ENCODE measurements around the gene CCDC43.
A peak's percentile ranks its signal among the peaks of the same experiment; 100 is the strongest.
"Not testable (repeated sequence)": the region's sequence is repeated elsewhere in the genome, so short reads cannot be mapped to it uniquely, and the experiment has no call there.

Gene CCDC43

GRCh38 chr17:44688675-44689476, 700 bp downstream of the CCDC43 start:
- Histone ChIP-seq H3K27ac (ENCODE audit: poor library complexity, severe bottlenecking) (peak overlapping the region; percentile 62), H3K4me1 (ENCODE audit: insufficient read depth, poor library complexity, severe bottlenecking) (peaks cover 5% of the 10 kb centered on the region), H3K4me3 (ENCODE audit: severe bottlenecking) (peak overlapping the region; percentile 55), H3K27me3 (ENCODE audit: insufficient read depth, poor library complexity, severe bottlenecking) (no peaks in the 10 kb centered on the region), H3K36me3 (ENCODE audit: low read depth) (peaks cover 20% of the 10 kb centered on the region), H3K9me3 (ENCODE audit: severe bottlenecking) (no peaks in the 10 kb centered on the region)
- DNase-seq (ENCODE audit: low spot score) (no peak), ATAC-seq (ENCODE audit: low read depth) (peak; percentile 28; the same call in 2 of the 3 replicates)
- TF ChIP-seq, protein P1, sequence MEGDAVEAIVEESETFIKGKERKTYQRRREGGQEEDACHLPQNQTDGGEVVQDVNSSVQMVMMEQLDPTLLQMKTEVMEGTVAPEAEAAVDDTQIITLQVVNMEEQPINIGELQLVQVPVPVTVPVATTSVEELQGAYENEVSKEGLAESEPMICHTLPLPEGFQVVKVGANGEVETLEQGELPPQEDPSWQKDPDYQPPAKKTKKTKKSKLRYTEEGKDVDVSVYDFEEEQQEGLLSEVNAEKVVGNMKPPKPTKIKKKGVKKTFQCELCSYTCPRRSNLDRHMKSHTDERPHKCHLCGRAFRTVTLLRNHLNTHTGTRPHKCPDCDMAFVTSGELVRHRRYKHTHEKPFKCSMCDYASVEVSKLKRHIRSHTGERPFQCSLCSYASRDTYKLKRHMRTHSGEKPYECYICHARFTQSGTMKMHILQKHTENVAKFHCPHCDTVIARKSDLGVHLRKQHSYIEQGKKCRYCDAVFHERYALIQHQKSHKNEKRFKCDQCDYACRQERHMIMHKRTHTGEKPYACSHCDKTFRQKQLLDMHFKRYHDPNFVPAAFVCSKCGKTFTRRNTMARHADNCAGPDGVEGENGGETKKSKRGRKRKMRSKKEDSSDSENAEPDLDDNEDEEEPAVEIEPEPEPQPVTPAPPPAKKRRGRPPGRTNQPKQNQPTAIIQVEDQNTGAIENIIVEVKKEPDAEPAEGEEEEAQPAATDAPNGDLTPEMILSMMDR (IDR thresholded peaks at IDR 0.05; ENCODE audit: poor library complexity, severe bottlenecking), result no peak

GRCh38 chr17:44688200-44688599, 1.4 kb downstream of the CCDC43 start:
- Histone ChIP-seq H3K36me3 (ENCODE audit: low read depth) (peaks cover 27% of the 10 kb centered on the region), H3K4me3 (ENCODE audit: severe bottlenecking) (no peak overlapping the region), H3K9me3 (ENCODE audit: severe bottlenecking) (no peaks in the 10 kb centered on the region), H3K27me3 (ENCODE audit: insufficient read depth, poor library complexity, severe bottlenecking) (no peaks in the 10 kb centered on the region), H3K27ac (ENCODE audit: poor library complexity, severe bottlenecking) (no peak overlapping the region), H3K4me1 (ENCODE audit: insufficient read depth, poor library complexity, severe bottlenecking) (peaks cover 5% of the 10 kb centered on the region)
- no peak for DNase-seq (ENCODE audit: low spot score)
- TF ChIP-seq, protein P1 (IDR thresholded peaks at IDR 0.05; ENCODE audit: poor library complexity, severe bottlenecking), result no peak
- ATAC-seq (ENCODE audit: low read depth), result no peak

DNA sequence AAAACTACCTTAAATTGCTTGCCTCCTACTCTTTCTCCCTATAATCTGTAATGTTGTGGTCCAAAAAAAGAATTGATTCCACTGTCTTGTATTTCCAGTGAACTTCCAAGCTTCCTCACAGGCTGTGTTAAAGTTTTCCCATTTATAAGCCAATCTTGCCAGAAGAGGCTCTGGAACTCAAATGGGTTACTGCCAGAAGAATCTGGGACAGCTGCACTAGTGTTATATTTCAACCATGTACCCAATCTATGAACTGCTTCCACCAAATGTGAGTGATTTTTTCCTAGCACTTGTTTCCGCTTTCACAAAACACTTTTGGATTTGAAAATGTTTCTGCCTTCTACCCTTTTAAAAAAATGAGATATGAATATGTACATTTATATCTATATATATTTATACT, 1.8 kb downstream of the CCDC43 start:
- H3K36me3 ChIP-seq (ENCODE audit: low read depth), result peaks cover 32% of the 10 kb centered on the region
- no peak for ATAC-seq (ENCODE audit: low read depth)
- TF ChIP-seq, protein P1 (IDR thresholded peaks at IDR 0.05; ENCODE audit: poor library complexity, severe bottlenecking), result no peak

DNA sequence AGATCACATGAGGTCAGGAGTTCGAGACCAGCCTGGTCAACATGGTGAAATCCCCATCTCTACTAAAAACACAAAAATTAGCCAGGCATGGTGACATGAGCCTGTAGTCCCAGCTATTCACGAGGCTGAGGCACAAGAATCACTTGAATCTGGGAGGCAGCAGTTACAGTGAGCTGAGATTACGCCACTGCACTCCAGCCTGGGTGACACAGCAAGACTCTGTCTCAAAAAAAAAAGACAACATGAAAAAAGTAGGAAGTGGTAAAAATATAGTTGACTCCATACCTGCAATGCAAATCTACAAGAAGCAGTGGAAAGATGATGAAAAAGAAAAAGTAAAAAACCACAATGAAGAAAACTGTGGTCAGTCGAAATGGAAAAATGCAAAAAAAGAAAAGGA, 6.3 kb downstream of the CCDC43 start:
- H3K4me1 ChIP-seq (ENCODE audit: insufficient read depth, poor library complexity, severe bottlenecking); H3K27me3 ChIP-seq (ENCODE audit: insufficient read depth, poor library complexity, severe bottlenecking); DNase-seq (ENCODE audit: low spot score); H3K27ac ChIP-seq (ENCODE audit: poor library complexity, severe bottlenecking); H3K9me3 ChIP-seq (ENCODE audit: severe bottlenecking); ATAC-seq (ENCODE audit: low read depth); H3K4me3 ChIP-seq (ENCODE audit: severe bottlenecking): not testable (repeated sequence)
- peaks cover 69% of the 10 kb centered on the region for H3K36me3 ChIP-seq (ENCODE audit: low read depth)

More for the DNA sequence above, 1.8 kb downstream of the CCDC43 start:
- Histone ChIP-seq H3K27me3 (ENCODE audit: insufficient read depth, poor library complexity, severe bottlenecking) (no peaks in the 10 kb centered on the region), H3K27ac (ENCODE audit: poor library complexity, severe bottlenecking) (no peak overlapping the region), H3K4me1 (ENCODE audit: insufficient read depth, poor library complexity, severe bottlenecking) (peaks cover 5% of the 10 kb centered on the region), H3K9me3 (ENCODE audit: severe bottlenecking) (no peaks in the 10 kb centered on the region), H3K4me3 (ENCODE audit: severe bottlenecking) (no peak overlapping the region)
- DNase-seq (ENCODE audit: low spot score), result no peak

GRCh38 chr17:44677136-44677535, 12.4 kb downstream of the CCDC43 start:
- ATAC-seq (ENCODE audit: low read depth), result peak; percentile 53; the same call in 1 of the 3 replicates
- Histone ChIP-seq H3K4me3 (ENCODE audit: severe bottlenecking) (no peak overlapping the region), H3K27ac (ENCODE audit: poor library complexity, severe bottlenecking) (peak overlapping the region; percentile 29), H3K4me1 (ENCODE audit: insufficient read depth, poor library complexity, severe bottlenecking) (no peaks in the 10 kb centered on the region), H3K9me3 (ENCODE audit: severe bottlenecking) (no peaks in the 10 kb centered on the region), H3K36me3 (ENCODE audit: low read depth) (peaks cover 64% of the 10 kb centered on the region), H3K27me3 (ENCODE audit: insufficient read depth, poor library complexity, severe bottlenecking) (no peaks in the 10 kb centered on the region)
- no peak for DNase-seq (ENCODE audit: low spot score)
- TF ChIP-seq, protein P1 (IDR thresholded peaks at IDR 0.05; ENCODE audit: poor library complexity, severe bottlenecking), result no peak
